Body of pancreas (tissue), 4 donors: Measurements from ENCODE around the gene NBEAL2. TPM values are rescaled to one million over a fixed set of nuclear protein-coding genes. Genes with fewer than 3 reads are reported as not detected.

Experiments used
- ATAC-seq: fragments of 150-250 bp; one replicate; pipeline ENCODE4 v1.9.1; 2016
- DNase-seq, 4 donors: peaks; one replicate each; pipeline ENCODE4 v3.0.0-alpha.2; 2019
- H3K27ac ChIP-seq, 4 donors: fragments of 200-600 bp; sonication (generic); 1 replicate in 3 of 4; 2 replicates in 1 of 4; pipeline versions ENCODE4 v1.5.1 to v1.6.1; 2016 to 2019; ENCODE audit warnings: mild to moderate bottlenecking in 1 of 4, mixed read lengths in 1 of 4, moderate library complexity in 1 of 4
- H3K27me3 ChIP-seq, 2 donors: fragments of 200-600 bp; sonication (generic); one replicate each; pipeline ENCODE4 v1.6.0; 2016; ENCODE audit warnings: mild to moderate bottlenecking in 1 of 2
- H3K36me3 ChIP-seq, 2 donors: fragments of 200-600 bp; sonication (generic); replicated peaks in 1 of 2; 2 replicates each; pipeline ENCODE4 v1.5.1; 2016; ENCODE audit warnings: low read depth in 2 of 2; ENCODE audit not compliant: insufficient read depth in 1 of 2
- H3K4me1 ChIP-seq: fragments of 200-600 bp; sonication (generic); one replicate; pipeline ENCODE4 v1.6.0; 2016
- H3K4me3 ChIP-seq, 2 donors: fragments of 200-600 bp; sonication (generic); 1 replicate in 1 of 2; 2 replicates in 1 of 2; pipeline ENCODE4 v1.5.1; 2016 to 2019
- H3K9me3 ChIP-seq, 3 donors: fragments of 200-600 bp; sonication (generic); 1 replicate in 2 of 3; 2 replicates in 1 of 3; pipeline ENCODE4 v1.5.1; 2016
- CTCF ChIP-seq, 7 experiments: fragments of 450-650 bp in 4 of 7; fragments of 200-600 bp in 3 of 7; sonication (generic) in 3 of 7; IDR thresholded peaks; one replicate each; pipeline ENCODE4 v1.5.1; 2016 to 2019; ENCODE audit warnings: antibody characterized with exemption in 7 of 7
- POLR2A ChIP-seq, 3 donors: fragments of 450-650 bp; IDR thresholded peaks; one replicate each; pipeline ENCODE4 v1.6.1; 2016; ENCODE audit warnings: antibody characterized with exemption in 3 of 3, mild to moderate bottlenecking in 2 of 3
- WGBS, 2 donors: methylation state at CpG; one replicate each; pipeline ENCODE4 v1.1.5; 2017; 5-methylcytosine and 5-hydroxymethylcytosine counted together
- intact Hi-C: fragments of 100-400 bp; cut with DNase I; formaldehyde crosslinking; loops from one replicate; pipeline ENCODE4 v1.15.1; 2023
- total RNA-seq, 2 donors: library from RNA; depleted of rRNA; stranded (reverse); fragments of >200 nt; gene quantifications; one replicate each; pipeline ENCODE4 v1.1.0, GENCODE V29; 2016

NBEAL2 gene
- total RNA-seq, 2 donors from 2014 or later = 98.8 to 151 TPM

- TF ChIP-seq CTCF (IDR thresholded peaks at IDR 0.05) (no peak), POLR2A (IDR thresholded peaks at IDR 0.05) (no peak)
- Histone ChIP-seq H3K9me3 (no peaks in the 10 kb centered on the region), H3K4me3 (no peak overlapping the region), H3K36me3 (no peaks in the 10 kb centered on the region), H3K27me3 (no peaks in the 10 kb centered on the region), H3K4me1 (peaks cover 41% of the 10 kb centered on the region), H3K27ac (peak overlapping the region in 1 of 4 donors; percentile 41)
- DNase-seq = no peak
- 77 to 86% methylated on average over 9 of the region's 9 CpGs for WGBS, 2 donors
- ATAC-seq = no peak
- intact Hi-C loops = no loop called here
Measured at GRCh38 chr3:46987319-46987742, 7.9 kb downstream of the NBEAL2 start.

GRCh38 chr3:46987743-46988401, 8.4 kb downstream of the NBEAL2 start:
- intact Hi-C loops = no loop called here
- H3K36me3 ChIP-seq = no peaks in the 10 kb centered on the region
- peak; percentile 33 for ATAC-seq
- no peak overlapping the region for H3K4me3 ChIP-seq
- 67 to 79% methylated on average over 16 of the region's 16 CpGs for WGBS, 2 donors
- peaks cover 35% of the 10 kb centered on the region for H3K4me1 ChIP-seq
- peak overlapping the region in 2 of 4 donors; percentile 31 to 41 for H3K27ac ChIP-seq
- no peaks in the 10 kb centered on the region for H3K9me3 ChIP-seq
- TF ChIP-seq POLR2A (IDR thresholded peaks at IDR 0.05) (no peak), CTCF (IDR thresholded peaks at IDR 0.05) (no peak)
- DNase-seq = peak in 2 of 4 donors; percentile 38 to 64
- no peaks in the 10 kb centered on the region for H3K27me3 ChIP-seq

GRCh38 chr3:46988616-46989015, 9.2 kb downstream of the NBEAL2 start:
- Histone ChIP-seq H3K27ac (no peak overlapping the region), H3K4me1 (peaks cover 33% of the 10 kb centered on the region), H3K36me3 (no peaks in the 10 kb centered on the region), H3K4me3 (no peak overlapping the region), H3K27me3 (no peaks in the 10 kb centered on the region), H3K9me3 (no peaks in the 10 kb centered on the region)
- ATAC-seq = no peak
- 82 to 100% methylated on average over 2 to 4 of the region's 4 CpGs for WGBS, 2 donors
- intact Hi-C loops = no loop called here
- TF ChIP-seq CTCF (IDR thresholded peaks at IDR 0.05) = no peak
- TF ChIP-seq POLR2A (IDR thresholded peaks at IDR 0.05) = no peak
- no peak for DNase-seq

- Histone ChIP-seq H3K4me3 (no peak overlapping the region), H3K27ac (no peak overlapping the region), H3K4me1 (peaks cover 33% of the 10 kb centered on the region), H3K27me3 (no peaks in the 10 kb centered on the region), H3K9me3 (no peaks in the 10 kb centered on the region), H3K36me3 (peaks cover 0 to 3% of the 10 kb centered on the region in 2 donors)
- TF ChIP-seq POLR2A (IDR thresholded peaks at IDR 0.05) (no peak), CTCF (IDR thresholded peaks at IDR 0.05) (no peak)
- WGBS, 2 donors = 67 to 78% methylated on average over 2 to 16 of the region's 17 CpGs
- ATAC-seq (no peak), DNase-seq (no peak)
- intact Hi-C loops = no loop called here
Measured at GRCh38 chr3:46989146-46989810, 9.8 kb downstream of the NBEAL2 start.
